ENCODE measurements around the gene GPR107. TPM values are rescaled to one million over a fixed set of nuclear protein-coding genes. Genes with fewer than 3 reads are reported as not detected.

Gene GPR107
- total RNA-seq, 1 experiment from 2014 or later, result 33.2 TPM

- TF ChIP-seq ZNF425 (CRISPR knock-in tag; conservative IDR thresholded peaks at IDR 0.05) (no peak), ZBTB21 (CRISPR knock-in tag; IDR thresholded peaks at IDR 0.05; ENCODE audit: borderline replicate concordance) (no peak), ZBTB43 (CRISPR knock-in tag; IDR thresholded peaks at IDR 0.05) (no peak), HMGXB4 (CRISPR knock-in tag; IDR thresholded peaks at IDR 0.05) (no peak), AFF4 (CRISPR knock-in tag; IDR thresholded peaks at IDR 0.05; ENCODE audit: borderline replicate concordance) (no peak)
These were observed 101.1 kb downstream of the GPR107 start (continued) for GRCh38 chr9:130154816-130155215.

GRCh38 chr9:130155647-130156046 lies 101.9 kb downstream of the GPR107 start:
- no peaks in the 10 kb centered on the region for H3K36me3 Mint-ChIP-seq
- ATAC-seq (no peak), DNase-seq (ENCODE audit: low spot score) (no peak)
- POLR2A ChIA-PET, result no interaction called here
- H3K9me3 Mint-ChIP-seq, result no peaks in the 10 kb centered on the region
- CTCF ChIA-PET, result interaction anchor here (0.6 to 1.8 kb wide), 2 partner anchors 66 to 80 kb away, joined by 3 to 6 read pairs; no protein-coding TSS in a partner anchor
- H3K27me3 Mint-ChIP-seq (ENCODE audit: low read depth), result no peaks in the 10 kb centered on the region
- H3K4me1 Mint-ChIP-seq, result peaks cover 16% of the 10 kb centered on the region
- H3K4me3 Mint-ChIP-seq, result no peak overlapping the region
- H3K27ac Mint-ChIP-seq, result no peak overlapping the region
- TF ChIP-seq E2F1 (CRISPR knock-in tag; IDR thresholded peaks at IDR 0.05) (no peak), TCF7 (CRISPR knock-in tag; IDR thresholded peaks at IDR 0.05; ENCODE audit: low read depth) (no peak), NR1H2 (CRISPR knock-in tag; IDR thresholded peaks at IDR 0.05) (no peak), ZNF219 (CRISPR knock-in tag; IDR thresholded peaks at IDR 0.05; ENCODE audit: borderline replicate concordance) (no peak), FOXP4 (CRISPR knock-in tag; IDR thresholded peaks at IDR 0.05) (no peak), E2F4 (CRISPR knock-in tag; IDR thresholded peaks at IDR 0.05; ENCODE audit: borderline replicate concordance, low read depth) (no peak), ZNF416 (CRISPR knock-in tag; IDR thresholded peaks at IDR 0.05) (no peak), E2F5 (CRISPR knock-in tag; IDR thresholded peaks at IDR 0.05) (no peak), ZNF121 (CRISPR knock-in tag; IDR thresholded peaks at IDR 0.05) (no peak), JUN (CRISPR knock-in tag; IDR thresholded peaks at IDR 0.05) (no peak), HMGXB4 (CRISPR knock-in tag; IDR thresholded peaks at IDR 0.05) (no peak), TEAD4 (CRISPR knock-in tag; IDR thresholded peaks at IDR 0.05) (no peak)

Data from WTC11 (cell line).